Stimulated activated CD8-positive, alpha-beta memory T cell treated with anti-CD3 and anti-CD28 coated beads, Interleukin-2, amount 100 ng/mL, for 48 hours (primary cell): ENCODE data around the gene UBE2R2.

Experiments used
- DNase-seq, 2 donors: peaks; one replicate each; pipeline ENCODE4 v3.0.0-alpha.2; 2020; ENCODE audit warnings: low read depth in 2 of 2

UBE2R2 gene

DNA sequence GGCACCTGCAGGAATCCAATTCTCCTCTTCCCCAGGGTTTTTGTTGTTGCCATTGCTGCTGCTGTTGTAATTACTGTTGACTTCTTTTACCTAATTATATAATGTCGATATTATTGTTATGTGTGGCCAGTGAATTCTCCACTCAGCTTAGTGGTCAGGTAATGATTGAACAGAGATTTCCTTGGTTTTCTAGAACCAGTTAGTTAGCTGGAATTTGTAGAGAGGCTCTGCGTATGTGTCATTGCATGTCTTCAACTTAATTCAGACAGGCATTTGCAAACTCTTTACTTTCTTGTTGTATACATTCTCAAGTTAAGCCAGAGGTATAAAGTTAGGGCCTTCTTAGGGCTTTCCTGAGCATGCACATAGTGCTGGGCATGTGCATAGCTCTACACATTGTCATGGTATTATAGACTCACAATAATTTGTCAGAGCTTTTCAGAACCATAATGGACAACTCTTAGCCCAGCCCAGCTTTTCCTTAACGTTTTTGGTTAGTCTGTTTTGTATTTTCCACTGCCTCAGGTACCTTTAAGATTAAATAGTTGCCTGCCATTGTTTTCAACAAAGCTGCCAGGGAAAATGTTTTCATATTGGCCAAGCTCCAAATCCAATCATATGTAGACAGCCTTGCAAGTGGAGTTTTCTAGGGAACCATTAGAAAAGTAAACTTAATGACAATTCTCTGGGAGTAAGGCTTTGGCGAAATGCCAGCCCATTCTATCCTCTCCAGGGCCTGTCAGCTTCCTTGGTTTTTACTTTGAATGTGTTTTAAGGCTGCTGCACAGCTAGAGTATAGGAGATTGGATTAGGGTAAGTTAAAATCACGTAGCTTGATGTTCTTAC is 68.1 kb downstream of the UBE2R2 start:
- DNase-seq, result no peak

DNA sequence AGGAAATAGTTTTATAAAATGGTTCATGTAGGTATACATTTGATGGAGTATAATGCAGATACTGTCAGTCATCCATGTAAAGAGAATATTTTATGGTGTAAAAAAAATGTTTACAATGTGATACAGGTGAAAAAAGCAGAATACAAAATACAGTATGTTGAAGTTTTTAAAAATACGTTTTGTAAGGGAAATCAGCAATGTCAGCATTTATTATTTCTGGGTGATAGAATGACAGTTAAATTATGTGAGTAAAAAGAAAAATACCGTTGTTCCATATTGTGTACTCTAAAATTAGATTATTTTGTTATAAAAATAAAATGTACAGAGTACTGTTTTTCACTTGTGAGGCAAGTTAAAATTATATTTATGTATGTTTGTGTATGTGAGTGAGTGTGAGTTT is 69.0 kb downstream of the UBE2R2 start:
- no peak for DNase-seq

DNA sequence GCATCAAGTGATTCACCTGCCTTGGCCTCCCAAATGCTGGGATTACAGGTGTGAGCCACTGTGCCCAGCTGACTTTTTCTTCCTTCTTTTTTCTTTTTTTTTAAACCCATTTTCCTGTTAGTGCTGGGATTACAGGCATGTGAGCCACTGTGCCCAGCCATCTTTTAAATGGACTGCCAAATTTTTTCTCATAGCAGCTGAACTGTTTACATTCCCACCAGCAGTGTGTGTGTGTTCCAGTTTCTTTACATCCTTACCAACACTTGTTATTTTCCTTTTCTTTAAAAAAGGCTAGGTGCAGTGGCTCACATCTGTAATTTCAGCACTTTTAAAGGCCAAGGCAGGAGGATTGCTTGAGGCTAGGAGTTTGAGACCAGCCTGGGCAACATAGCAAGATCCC is 76.9 kb downstream of the UBE2R2 start:
- no peak for DNase-seq

DNA sequence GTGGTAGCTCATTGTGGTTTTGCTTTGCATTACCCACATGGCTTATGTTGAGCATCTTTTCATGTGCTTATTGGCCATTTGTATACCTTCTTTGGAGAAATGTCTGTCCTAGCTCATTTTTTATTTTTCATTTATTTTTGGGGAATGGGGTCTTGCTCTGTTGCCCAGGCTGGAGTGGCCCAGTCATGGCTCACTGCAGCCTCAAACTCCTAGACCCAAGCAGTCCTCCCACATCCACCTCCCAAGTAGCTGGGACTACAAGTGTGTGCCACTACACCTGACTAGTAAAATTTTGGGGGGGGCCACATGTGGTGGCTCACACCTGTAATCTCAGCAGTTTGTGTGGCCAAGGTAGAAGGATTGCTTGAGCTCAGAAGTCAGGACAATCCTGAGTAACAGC is 77.4 kb downstream of the UBE2R2 start:
- no peak for DNase-seq

DNA sequence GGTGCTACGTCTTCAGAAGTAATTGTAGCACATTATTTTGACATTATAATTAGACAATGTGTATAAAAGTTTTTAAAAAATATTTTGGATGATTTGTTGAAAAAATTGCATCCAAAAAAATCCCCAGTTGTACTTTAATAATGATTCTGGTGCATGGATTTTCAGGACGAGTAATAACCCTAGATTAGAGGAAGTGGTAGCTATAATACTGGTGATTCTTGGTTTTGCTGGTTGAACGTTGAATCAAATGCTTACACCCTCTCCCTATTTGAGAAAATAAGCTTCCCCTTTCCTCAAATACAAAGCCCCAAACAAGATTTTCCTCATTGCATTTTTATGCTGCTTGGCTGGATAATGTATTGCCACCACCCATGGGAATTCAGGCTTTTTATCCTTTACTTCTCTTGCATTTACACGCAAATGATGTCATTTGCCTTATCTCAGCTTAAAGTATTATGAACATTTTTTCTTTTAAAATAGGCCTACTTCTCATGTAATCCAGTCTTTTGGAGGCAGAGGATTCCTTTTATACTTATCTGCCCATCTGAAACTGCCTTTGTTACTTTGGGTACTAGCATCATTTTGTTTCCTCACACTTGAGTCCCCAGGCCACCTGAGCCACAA is 86.3 kb downstream of the UBE2R2 start:
- no peak for DNase-seq

DNA sequence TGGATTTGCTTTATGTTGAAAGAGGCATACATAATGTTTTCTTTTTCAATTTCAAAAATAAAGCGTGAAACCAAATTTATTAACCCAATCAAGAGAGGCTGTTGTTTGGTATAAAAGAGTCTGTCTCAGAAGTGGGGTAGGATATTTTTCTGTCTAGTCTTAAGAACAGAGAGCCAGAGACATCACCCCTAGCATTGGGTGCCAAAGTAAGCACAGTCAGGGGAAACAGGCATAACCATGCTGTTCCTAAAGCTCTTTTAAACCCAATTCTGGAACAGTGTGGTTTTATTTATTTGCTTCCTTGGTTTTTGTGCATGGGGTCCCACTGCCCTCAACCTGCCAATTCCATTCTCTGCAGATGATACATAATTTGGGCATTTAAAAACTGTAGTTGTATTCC is 88.2 kb downstream of the UBE2R2 start:
- DNase-seq, result no peak

DNA sequence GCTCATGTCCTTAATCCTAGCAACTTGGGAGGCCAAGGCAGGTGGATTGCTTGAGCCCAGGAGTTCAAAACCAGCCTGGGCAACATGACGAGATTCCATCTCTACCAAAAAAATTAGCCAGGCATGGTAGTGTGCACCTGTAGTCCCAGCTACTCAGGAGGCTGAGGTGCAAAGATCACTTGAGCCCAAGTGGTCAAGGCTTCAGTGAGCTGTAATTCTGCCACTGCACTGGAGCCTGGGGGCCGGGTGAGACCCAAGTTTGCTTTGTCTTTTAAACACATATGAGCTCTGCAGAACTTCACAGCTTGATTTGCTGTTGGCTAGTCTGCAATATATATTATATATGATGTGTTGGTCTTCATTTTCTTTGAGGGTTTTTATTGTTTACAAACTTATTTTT is 89.8 kb downstream of the UBE2R2 start:
- no peak for DNase-seq

DNA sequence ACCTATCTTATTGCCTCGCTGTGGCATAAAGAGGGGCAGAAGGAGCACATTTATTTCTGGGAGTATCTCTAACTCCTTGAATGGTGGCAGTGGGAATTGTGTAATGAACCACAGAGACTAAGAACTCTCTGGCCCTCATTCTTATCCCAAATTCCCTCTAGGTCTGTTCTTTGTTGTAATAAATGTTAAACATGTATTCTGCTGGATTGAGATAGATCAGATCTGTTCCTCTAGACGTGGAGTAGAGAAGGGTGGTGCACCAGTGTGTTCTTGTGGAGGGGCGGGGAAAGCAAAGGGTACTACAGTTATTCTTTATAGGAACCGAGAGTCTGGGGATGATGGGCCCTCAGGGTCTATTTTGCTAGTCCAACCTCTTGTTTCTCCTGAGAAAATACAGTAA is 90.4 kb downstream of the UBE2R2 start:
- DNase-seq, result no peak

DNA sequence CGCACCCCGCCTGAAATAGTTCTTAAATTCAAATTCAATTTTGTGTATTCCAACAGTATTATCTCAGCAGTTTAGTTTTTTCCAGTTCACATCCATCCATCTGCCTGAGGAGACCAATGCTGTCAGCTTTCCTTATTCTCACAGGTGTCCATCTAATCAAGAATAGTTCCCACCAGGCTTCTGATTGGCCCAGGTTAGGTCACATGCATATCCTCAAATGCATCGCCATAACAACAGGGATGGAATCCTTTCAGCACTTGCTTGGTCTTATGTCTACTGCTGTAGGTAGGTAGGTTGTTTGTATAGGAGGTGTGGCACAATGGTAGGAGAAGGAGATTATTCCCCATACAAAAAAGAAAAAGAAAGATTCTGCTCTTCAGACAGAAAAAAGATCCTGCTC is 91.2 kb downstream of the UBE2R2 start:
- no peak for DNase-seq

DNA sequence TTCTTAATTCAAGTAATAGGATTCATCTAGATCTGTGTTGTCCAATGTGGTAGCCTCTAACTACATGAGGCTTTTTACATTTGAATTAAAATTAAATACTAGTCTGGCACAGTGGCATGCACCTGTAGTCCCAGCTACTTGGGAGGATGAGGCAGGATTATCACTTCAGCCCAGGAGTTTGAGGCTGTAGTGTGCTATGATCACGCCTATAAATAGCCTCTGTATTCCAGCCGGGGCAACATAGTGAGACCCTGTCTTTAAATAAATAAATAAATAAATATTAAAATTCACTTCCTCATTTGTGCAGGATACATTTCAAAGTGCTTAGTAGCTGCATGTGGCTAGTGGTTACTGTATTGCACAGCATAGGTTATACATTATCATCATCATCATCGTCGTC is 91.8 kb downstream of the UBE2R2 start:
- no peak for DNase-seq

DNA sequence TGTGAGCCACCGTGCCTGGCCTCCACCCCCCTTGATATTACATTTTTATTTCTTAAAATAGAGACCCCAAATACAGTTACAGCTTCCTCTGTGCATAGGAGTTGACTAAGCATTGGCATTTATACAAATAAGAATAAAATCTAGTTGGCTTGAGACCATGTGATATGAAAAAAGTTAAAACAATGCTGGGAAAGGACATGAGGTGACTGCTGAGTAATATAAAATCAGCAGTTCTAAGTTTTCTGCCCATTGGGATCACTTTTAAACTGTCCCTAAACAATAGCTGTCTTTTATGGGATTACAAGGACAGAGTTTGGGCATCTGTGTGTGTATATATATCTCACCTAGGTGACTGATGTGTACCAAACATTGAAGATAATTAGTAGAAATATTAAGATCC is 96.6 kb downstream of the UBE2R2 start:
- no peak for DNase-seq

DNA sequence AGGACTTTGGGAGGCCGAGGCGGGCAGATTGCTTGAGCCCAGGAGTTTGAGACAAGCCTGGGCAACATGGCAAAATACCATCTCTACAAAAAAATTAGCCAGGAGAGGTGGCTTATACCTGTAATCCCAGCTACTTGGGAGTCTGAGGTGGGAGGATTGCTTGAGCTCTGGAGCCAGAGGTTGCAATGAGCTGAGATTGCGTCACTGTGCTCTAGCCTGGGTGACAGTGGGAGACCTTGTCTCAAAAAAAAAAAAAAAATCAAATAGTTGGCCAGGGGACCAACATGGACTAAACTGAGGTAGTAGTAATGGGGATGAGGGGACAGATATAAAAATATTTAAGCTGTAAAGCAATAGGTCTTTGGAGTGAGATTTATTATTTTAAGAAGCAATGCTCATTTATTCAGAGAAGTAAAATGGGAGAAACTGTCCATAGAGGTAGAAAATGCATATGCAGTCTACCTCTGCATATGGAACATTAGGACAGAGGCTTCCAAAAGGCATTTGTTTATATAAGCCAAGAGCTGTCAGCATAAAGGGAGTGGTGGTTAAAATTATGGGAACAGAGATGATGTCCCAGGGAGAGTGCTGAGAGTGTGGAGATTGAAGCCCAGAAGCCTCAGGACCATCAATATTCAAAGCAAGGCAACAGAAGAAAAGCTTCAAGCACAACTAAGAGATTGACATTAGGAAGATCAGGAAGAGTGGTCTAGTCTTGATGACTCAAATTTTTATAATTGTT is 98.1 kb downstream of the UBE2R2 start:
- no peak for DNase-seq

DNA sequence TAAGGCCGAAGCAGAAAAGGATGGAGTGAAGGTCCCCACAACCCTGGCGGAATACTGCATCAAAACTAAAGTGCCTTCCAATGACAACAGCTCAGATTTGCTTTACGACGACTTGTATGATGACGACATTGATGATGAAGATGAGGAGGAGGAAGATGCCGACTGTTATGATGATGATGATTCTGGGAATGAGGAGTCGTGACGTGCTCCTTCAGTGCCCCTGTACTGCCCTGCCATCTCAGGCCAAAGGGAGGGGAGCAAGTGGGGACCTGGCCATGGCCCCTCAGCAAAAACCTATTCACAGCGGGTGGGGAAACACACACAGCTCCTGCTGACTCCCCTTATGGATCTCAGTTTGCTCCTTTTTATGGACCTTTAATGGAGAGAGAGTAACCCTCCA is 100.1 kb downstream of the UBE2R2 start:
- DNase-seq, result no peak

DNA sequence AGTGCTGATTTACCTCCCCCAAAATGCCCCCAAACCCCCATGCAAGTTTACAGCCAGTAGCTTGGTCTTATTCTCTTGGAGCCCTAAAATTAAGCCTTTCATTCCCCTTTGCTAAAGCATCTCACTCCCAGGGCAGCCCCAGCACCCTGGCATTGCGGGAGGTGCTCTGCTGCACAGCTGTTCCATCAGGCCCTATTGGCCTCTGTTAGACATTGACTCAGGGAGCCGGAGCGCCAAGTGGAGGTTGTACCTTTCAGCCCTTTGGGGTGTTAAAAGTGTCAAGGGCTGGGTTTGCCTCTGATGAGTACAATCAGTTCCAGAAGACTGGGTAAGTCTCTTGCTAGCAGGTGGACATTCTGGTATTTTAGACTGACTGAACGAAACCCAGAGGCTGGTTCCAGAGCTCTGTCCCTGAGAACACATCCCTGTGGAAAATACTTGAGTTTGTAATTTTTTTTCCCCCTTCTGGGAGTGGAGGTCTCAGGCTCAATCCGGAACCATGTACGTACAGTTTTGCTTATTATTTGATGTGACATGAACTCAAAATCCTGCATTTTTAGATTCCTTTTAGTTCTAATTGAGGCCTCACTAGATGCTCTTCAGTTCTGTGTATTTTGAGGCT is 102.4 kb downstream of the UBE2R2 start:
- no peak for DNase-seq

DNA sequence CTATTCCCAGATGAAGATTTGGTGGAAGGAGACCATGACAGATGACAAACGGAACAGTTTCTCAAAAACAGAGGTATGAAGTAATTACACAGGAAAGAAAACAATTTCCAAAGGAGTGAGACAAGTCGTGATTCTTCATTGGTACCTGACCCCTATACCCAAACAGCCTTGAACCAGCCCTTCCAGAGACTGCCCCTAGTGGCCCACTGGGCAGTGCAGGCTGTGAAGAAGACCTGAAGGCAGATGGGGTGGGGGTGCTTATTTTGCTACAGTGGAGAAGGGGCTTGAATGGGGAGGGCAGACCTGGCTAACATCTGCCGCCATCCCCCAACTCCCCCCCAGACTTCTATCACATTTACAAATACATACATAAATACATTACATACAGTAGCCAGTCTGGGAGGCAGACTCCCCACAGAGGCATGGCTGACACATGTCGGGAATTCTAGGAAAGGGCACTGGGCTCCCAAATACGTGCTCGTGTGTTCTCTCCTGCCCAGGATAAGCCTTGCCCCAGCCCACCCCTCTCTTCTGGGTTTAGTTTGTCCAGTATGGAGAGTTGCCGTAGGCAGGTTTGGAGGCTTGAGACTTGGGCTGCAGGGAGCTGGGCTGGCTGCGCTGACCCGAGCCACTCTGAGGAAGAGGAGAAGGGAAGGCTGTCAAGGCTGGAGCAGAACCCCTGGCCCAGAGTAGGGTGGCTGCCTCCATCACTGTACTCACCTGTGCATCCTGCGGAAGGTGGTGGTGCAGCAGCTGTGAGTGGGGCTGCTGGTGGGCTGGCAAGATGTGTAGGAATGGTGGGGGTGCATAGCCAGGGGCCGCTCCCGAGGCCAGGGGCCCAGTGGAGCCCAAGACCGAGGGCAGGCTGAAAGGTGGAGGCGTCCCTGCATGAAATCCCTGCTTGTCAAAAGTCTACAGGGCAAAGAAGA is 105.3 kb downstream of the UBE2R2 start:
- peak; percentile 8 to 19 for DNase-seq

DNA sequence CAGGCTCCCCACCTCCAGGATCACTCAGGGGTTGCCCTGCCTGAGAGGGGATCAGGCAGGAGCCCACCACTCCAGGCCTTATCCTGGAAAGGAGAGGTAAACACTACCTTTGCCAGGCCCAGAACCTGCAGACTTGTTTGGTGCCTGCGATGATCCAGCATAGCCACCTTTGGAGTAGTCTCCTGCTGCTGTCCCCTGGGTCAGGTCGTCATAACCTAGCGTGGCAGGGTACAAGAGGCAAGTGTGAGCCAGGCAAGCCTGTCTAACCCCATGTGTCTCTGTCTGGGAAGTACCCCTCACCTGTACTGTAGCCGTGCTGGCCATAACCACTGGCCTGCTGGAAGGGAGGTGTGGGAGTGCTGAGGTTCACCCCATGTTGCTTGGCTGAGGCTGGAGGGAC is 106.1 kb downstream of the UBE2R2 start:
- DNase-seq, result no peak

DNA sequence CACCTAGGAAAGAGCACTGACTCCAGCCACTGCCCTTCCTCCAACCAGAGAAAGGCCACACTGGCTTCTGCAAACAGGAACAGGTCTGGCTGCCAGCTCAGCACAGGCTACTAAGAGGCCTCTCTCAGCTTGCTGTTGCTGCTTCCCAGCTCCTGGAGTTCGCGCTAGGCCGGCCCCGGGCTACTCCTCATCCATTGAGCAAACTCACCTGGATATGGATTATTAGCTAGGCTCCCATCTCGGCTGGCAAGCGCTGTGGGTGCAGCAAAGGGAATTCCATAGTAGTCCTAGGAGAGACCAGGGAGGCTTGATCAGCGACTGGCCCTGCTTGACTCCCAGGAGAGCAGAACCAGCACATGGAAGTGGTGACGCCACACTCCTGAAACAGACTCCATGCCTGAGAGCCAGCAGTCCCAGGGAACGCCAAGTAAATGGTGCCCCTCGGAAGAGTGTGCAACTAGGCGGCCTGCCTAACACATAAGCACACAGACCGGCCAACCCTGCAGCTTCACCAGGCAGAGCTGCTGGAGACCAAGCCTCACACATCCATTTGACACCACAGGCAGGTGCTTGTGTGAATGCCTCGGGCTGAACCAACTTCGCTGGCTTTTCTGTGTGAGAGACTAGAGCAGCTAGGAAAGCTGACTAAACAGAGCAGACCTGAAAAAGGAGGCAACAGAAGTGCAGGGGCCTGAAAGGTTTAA is 107.2 kb downstream of the UBE2R2 start:
- DNase-seq, result no peak

DNA sequence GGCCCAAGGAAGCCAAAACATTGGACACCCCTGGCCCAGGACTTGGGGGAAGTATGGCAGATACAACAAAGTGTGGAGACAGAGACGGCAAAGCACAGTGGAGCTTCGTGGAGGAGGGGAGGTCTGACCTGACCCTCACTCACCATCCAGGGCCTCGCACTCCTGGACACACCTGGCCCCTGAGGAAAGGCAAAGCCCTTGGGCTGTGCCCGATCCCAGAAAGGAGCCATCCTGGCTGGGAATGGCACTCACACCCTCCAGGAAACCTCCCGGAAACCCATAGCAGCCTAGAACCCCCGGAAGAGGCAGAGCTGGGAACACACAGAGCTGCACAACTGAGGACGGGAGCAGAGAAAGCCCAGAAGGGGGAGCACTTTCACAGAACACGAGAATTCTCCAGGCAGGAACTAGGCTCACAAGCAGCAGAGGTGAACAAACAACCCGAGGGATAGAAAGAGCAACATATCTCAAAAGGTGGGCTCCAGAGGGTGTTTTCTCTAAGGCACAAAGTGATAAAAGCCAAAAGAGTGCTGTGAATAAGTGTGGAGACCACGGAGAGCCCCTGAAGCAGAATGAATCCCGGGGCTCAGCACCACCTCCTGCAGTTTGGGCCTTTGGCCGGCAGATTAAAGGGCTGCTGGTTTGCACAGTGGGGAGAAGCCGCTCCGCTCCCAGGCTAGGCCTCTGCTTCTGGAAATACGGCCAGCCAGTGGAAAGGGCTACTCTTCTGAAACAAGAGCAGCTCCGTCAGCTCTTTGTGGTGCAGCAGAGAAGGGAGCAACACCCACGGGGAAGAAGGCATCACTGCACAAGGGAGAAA is 108.2 kb downstream of the UBE2R2 start:
- DNase-seq, result no peak

DNA sequence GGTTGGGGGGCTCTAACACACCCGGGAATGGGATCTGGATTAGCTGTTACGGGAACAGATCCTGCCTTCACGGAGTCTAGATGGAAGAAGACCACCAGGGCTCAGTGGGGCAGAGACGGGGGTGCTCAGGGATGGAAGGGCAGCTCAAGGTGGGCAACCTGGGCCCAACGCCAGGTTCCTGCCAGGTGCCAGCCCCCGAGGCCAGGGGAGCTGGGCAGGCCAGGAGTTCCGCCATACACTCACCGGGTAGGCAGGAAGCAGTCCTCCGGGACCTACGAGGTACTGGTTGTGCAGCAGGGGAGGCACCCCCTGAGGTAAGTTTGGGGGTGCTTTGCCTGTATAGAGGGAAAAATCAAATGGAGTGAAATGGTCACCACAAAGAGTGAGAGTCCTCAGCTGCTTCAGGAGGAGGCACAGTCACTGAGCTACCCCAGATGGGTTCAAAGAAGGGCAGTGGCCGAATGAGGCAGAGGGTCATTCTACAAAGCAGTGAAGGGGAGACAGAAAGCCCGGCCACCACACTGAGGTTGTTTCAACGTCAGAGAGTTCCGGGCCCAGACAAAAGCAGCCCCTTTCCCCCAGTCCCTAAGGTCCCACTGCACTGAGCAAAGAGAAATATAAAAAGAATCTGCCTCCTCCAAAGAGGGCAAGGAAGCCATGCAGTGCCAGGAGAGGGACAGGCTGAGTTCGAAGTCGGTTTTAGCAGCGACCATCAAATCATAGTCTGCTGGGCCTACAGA is 110.0 kb downstream of the UBE2R2 start:
- no peak for DNase-seq
